Measurements from ENCODE around the gene MXD3.
"Not testable (repeated sequence)": the region's sequence is repeated elsewhere in the genome, so short reads cannot be mapped to it uniquely, and the experiment has no call there.

The MXD3 gene

GRCh38 chr5:177261510-177261909 is 50.2 kb downstream of the MXD3 start:
- Histone ChIP-seq H2BK120ac (ENCODE audit: low read depth, low read length) (no peak overlapping the region), H3K23ac (ENCODE audit: low read length in 2 of 2) (no peak overlapping the region), H4K8ac (ENCODE audit: low read length) (no peak overlapping the region), H3K4me3 (ENCODE audit: insufficient read depth in 1 of 2, low read depth in 1 of 2, low read length in 2 of 2) (no peak overlapping the region), H3K4me1 (ENCODE audit: control insufficient read depth, insufficient read depth, low read depth, low read length) (peaks cover 2% of the 10 kb centered on the region), H2BK12ac (ENCODE audit: low read length in 2 of 2) (no peak overlapping the region), H3K9ac (ENCODE audit: low read length) (no peak overlapping the region), H3K27me3 (ENCODE audit: control insufficient read depth in 1 of 2, insufficient read depth in 1 of 2, low read length in 2 of 2) (no peaks in the 10 kb centered on the region), H2AK5ac (ENCODE audit: low read length, severe bottlenecking) (no peak overlapping the region), H3K14ac (ENCODE audit: low read length in 2 of 2) (no peak overlapping the region), H3K4ac (ENCODE audit: low read depth in 1 of 2, low read length in 2 of 2) (no peak overlapping the region), H3K27ac (ENCODE audit: low read length, poor library complexity, severe bottlenecking) (no peak overlapping the region), H4K91ac (ENCODE audit: low read length) (no peak overlapping the region), H2BK5ac (ENCODE audit: low read depth, low read length, poor library complexity, severe bottlenecking) (no peak overlapping the region), H3K9me3 (ENCODE audit: control insufficient read depth, low read length) (no peaks in the 10 kb centered on the region), H2AFZ (ENCODE audit: low read depth, low read length) (no peak overlapping the region), H3K18ac (ENCODE audit: low read depth in 1 of 2, low read length in 2 of 2) (no peak overlapping the region), H2BK15ac (ENCODE audit: low read depth, poor library complexity, severe bottlenecking) (no peak overlapping the region), H3K4me2 (ENCODE audit: low read length, poor library complexity, severe bottlenecking) (no peak overlapping the region), H3K36me3 (ENCODE audit: control insufficient read depth in 1 of 2, insufficient read depth in 2 of 2, low read depth in 1 of 2, low read length in 2 of 2) (peaks cover 41 to 90% of the 10 kb centered on the region in 2 experiments), H3K79me1 (replicated peaks; ENCODE audit: low read length, poor library complexity, severe bottlenecking) (peaks cover 25% of the 10 kb centered on the region)
- WGBS: 100% methylated on average over 1 of the region's 1 CpG
- no peak for DNase-seq

GRCh38 chr5:177260961-177261360 is 50.7 kb downstream of the MXD3 start:
- no peaks in the 10 kb centered on the region for H3K27me3 ChIP-seq (ENCODE audit: control insufficient read depth in 1 of 2, insufficient read depth in 1 of 2, low read length in 2 of 2)
- H3K36me3 ChIP-seq (ENCODE audit: control insufficient read depth in 1 of 2, insufficient read depth in 2 of 2, low read depth in 1 of 2, low read length in 2 of 2): peaks cover 39 to 88% of the 10 kb centered on the region in 2 experiments
- H3K18ac ChIP-seq (ENCODE audit: low read depth in 1 of 2, low read length in 2 of 2): no peak overlapping the region
- no peak overlapping the region for H2BK15ac ChIP-seq (ENCODE audit: low read depth, poor library complexity, severe bottlenecking)
- 97% methylated on average over 3 of the region's 7 CpGs for WGBS
- no peak overlapping the region for H4K8ac ChIP-seq (ENCODE audit: low read length)
- no peak overlapping the region for H3K27ac ChIP-seq (ENCODE audit: low read length, poor library complexity, severe bottlenecking)
- H3K9ac ChIP-seq (ENCODE audit: low read length): no peak overlapping the region
- peaks cover 2% of the 10 kb centered on the region for H3K4me1 ChIP-seq (ENCODE audit: control insufficient read depth, insufficient read depth, low read depth, low read length)
- H3K23ac ChIP-seq (ENCODE audit: low read length in 2 of 2): no peak overlapping the region
- H3K4me2 ChIP-seq (ENCODE audit: low read length, poor library complexity, severe bottlenecking): no peak overlapping the region
- no peak overlapping the region for H2AK5ac ChIP-seq (ENCODE audit: low read length, severe bottlenecking)
- no peak overlapping the region for H4K91ac ChIP-seq (ENCODE audit: low read length)
- no peak overlapping the region for H3K4ac ChIP-seq (ENCODE audit: low read depth in 1 of 2, low read length in 2 of 2)
- no peak overlapping the region for H2BK5ac ChIP-seq (ENCODE audit: low read depth, low read length, poor library complexity, severe bottlenecking)
- H3K79me1 ChIP-seq (replicated peaks; ENCODE audit: low read length, poor library complexity, severe bottlenecking): peaks cover 22% of the 10 kb centered on the region
- no peak overlapping the region for H2AFZ ChIP-seq (ENCODE audit: low read depth, low read length)
- no peak for DNase-seq
- no peak overlapping the region for H3K4me3 ChIP-seq (ENCODE audit: insufficient read depth in 1 of 2, low read depth in 1 of 2, low read length in 2 of 2)
- no peak overlapping the region for H2BK120ac ChIP-seq (ENCODE audit: low read depth, low read length)
- no peaks in the 10 kb centered on the region for H3K9me3 ChIP-seq (ENCODE audit: control insufficient read depth, low read length)
- no peak overlapping the region for H3K14ac ChIP-seq (ENCODE audit: low read length in 2 of 2)
- H2BK12ac ChIP-seq (ENCODE audit: low read length in 2 of 2): no peak overlapping the region

DNA sequence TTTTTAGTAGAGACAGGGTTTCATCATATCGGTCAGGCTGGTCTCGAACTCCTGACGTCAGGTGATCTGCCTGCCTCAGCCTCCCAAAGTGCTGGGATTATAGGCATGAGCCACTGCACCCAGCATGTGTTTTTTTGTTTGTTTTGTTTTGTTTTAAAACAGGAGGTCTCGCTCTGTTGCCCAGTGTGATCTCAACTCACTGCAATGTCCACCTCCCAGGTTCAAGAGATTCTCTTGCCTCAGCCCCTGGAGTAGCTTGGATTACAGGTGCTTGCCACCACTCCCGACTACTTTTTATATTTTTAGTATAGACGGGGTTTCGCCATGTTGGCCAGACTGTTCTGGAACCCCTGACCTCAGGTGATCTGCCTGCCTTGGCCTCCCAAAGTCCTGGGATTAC is 53.0 kb downstream of the MXD3 start:
- DNase-seq: not testable (repeated sequence)
- 97% methylated on average over 5 of the region's 7 CpGs for WGBS
- peaks cover 16% of the 10 kb centered on the region for H3K79me1 ChIP-seq (replicated peaks; ENCODE audit: low read length, poor library complexity, severe bottlenecking)

More for the DNA sequence above, 53.0 kb downstream of the MXD3 start:
- not testable (repeated sequence) for H3K4me1 ChIP-seq (ENCODE audit: control insufficient read depth, insufficient read depth, low read depth, low read length); H3K4ac ChIP-seq (ENCODE audit: low read depth in 1 of 2, low read length in 2 of 2); H2BK120ac ChIP-seq (ENCODE audit: low read depth, low read length); H3K18ac ChIP-seq (ENCODE audit: low read depth in 1 of 2, low read length in 2 of 2); H2AFZ ChIP-seq (ENCODE audit: low read depth, low read length); H3K9me3 ChIP-seq (ENCODE audit: control insufficient read depth, low read length); H2BK12ac ChIP-seq (ENCODE audit: low read length in 2 of 2); H2BK5ac ChIP-seq (ENCODE audit: low read depth, low read length, poor library complexity, severe bottlenecking); H4K91ac ChIP-seq (ENCODE audit: low read length); H3K23ac ChIP-seq (ENCODE audit: low read length in 2 of 2); H3K27ac ChIP-seq (ENCODE audit: low read length, poor library complexity, severe bottlenecking); H2AK5ac ChIP-seq (ENCODE audit: low read length, severe bottlenecking); H3K14ac ChIP-seq (ENCODE audit: low read length in 2 of 2); H4K8ac ChIP-seq (ENCODE audit: low read length); H3K4me3 ChIP-seq (ENCODE audit: insufficient read depth in 1 of 2, low read depth in 1 of 2, low read length in 2 of 2); H3K27me3 ChIP-seq (ENCODE audit: control insufficient read depth in 1 of 2, insufficient read depth in 1 of 2, low read length in 2 of 2); H3K9ac ChIP-seq (ENCODE audit: low read length); H3K4me2 ChIP-seq (ENCODE audit: low read length, poor library complexity, severe bottlenecking); H2BK15ac ChIP-seq (ENCODE audit: low read depth, poor library complexity, severe bottlenecking)
- peaks cover 38 to 91% of the 10 kb centered on the region in 2 experiments for H3K36me3 ChIP-seq (ENCODE audit: control insufficient read depth in 1 of 2, insufficient read depth in 2 of 2, low read depth in 1 of 2, low read length in 2 of 2)
